GM23338 (cell line): ENCODE results near the gene TMEM141. TPM values are rescaled to one million over a fixed set of nuclear protein-coding genes. Genes with fewer than 3 reads are reported as not detected.

ENCODE experiments used
- CREB1 ChIP-seq: fragments of 250-450 bp; sonication (Bioruptor Pico); IDR thresholded peaks from 2 replicates; pipeline ENCODE4 v1.5.0; 2020; ENCODE audit warnings: low read depth, mild to moderate bottlenecking, moderate library complexity
- EZH2phosphoT487 ChIP-seq: fragments of 200-600 bp; sonication (generic); IDR thresholded peaks from one replicate; pipeline ENCODE4 v1.8.1; 2018; ENCODE audit warnings: antibody characterized with exemption; ENCODE audit not compliant: unreplicated experiment
- JUNB ChIP-seq: IDR thresholded peaks from one replicate; pipeline ENCODE4 v1.6.1; 2016; ENCODE audit warnings: antibody characterized with exemption; ENCODE audit not compliant: unreplicated experiment
- NANOG ChIP-seq: IDR thresholded peaks from 2 replicates; pipeline ENCODE4 v1.6.1; 2016; ENCODE audit warnings: antibody characterized with exemption, borderline replicate concordance
- POLR2AphosphoS5 ChIP-seq: IDR thresholded peaks from 2 replicates; pipeline ENCODE4 v1.6.1; 2016; ENCODE audit warnings: antibody characterized with exemption, low read depth
- ZNF331 ChIP-seq: fragments of 250-450 bp; sonication (Bioruptor Pico); IDR thresholded peaks from 2 replicates; pipeline ENCODE4 v1.5.0; 2020; ENCODE audit warnings: low read depth, mild to moderate bottlenecking, moderate library complexity
- polyA plus RNA-seq: library from polyadenylated mRNA; unstranded; fragments of >200 nt; fragmentation: Nextera tagmentation; extraction: Ambion mirVana; gene quantifications from 2 replicates; pipeline ENCODE4 v1.2.1, GENCODE V29; 2016
- total RNA-seq: library from RNA; depleted of rRNA; stranded (reverse); fragments of >200 nt; shearing (Covaris generic); gene quantifications from 2 replicates; pipeline ENCODE4 v1.2.3, GENCODE V29; 2014
- TF ChIP-seq, protein P1 (sequence below): fragments of 250-450 bp; sonication (Bioruptor Pico); IDR thresholded peaks from 2 replicates; pipeline ENCODE4 v1.5.0; 2020; ENCODE audit warnings: mild to moderate bottlenecking, moderate library complexity
- TF ChIP-seq, protein P2 (sequence below): IDR thresholded peaks from 2 replicates; pipeline ENCODE4 v1.6.1; 2016; ENCODE audit warnings: antibody characterized with exemption

Gene TMEM141
- total and polyA plus RNA-seq, 2 experiments from 2014 or later = 71.4 to 90.5 TPM

DNA sequence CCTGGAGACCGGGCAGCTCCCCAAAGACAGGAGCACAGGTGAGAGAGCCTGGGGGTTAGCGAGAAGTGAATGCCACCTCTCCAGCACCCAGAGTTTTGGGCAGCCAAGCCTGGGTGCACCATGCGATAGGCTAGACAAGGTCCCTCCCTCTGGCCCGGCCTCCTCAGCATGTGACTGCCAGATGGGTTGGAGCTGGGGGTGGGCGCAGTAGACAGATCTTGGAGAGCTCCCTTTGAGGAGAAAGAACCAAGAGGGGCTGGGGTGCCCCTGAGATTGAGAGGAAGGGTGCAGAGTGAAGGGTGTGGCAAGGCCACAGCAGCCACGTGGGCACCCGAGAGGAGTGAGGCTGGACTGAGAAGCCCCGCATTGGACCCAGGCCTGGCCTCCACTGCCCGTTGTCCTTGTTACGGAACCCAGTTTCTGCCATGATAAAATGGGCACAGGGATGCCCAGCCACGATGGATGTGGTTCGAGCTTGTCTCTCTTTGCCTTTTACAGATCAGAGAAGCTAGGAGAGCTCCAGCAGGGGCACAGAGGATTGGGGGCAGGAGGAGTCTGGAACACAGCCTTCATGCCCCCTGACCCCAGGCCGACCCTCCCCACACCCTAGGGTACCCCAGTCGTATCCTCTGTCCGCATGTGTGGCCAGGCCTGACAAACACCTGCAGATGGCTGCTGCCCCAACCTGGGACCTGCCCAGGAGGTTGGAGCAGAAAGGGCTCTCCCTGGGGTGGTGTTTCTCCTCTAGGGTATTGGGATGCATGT is 1.4 kb downstream of the TMEM141 start (continued):
- TF ChIP-seq, protein P1, sequence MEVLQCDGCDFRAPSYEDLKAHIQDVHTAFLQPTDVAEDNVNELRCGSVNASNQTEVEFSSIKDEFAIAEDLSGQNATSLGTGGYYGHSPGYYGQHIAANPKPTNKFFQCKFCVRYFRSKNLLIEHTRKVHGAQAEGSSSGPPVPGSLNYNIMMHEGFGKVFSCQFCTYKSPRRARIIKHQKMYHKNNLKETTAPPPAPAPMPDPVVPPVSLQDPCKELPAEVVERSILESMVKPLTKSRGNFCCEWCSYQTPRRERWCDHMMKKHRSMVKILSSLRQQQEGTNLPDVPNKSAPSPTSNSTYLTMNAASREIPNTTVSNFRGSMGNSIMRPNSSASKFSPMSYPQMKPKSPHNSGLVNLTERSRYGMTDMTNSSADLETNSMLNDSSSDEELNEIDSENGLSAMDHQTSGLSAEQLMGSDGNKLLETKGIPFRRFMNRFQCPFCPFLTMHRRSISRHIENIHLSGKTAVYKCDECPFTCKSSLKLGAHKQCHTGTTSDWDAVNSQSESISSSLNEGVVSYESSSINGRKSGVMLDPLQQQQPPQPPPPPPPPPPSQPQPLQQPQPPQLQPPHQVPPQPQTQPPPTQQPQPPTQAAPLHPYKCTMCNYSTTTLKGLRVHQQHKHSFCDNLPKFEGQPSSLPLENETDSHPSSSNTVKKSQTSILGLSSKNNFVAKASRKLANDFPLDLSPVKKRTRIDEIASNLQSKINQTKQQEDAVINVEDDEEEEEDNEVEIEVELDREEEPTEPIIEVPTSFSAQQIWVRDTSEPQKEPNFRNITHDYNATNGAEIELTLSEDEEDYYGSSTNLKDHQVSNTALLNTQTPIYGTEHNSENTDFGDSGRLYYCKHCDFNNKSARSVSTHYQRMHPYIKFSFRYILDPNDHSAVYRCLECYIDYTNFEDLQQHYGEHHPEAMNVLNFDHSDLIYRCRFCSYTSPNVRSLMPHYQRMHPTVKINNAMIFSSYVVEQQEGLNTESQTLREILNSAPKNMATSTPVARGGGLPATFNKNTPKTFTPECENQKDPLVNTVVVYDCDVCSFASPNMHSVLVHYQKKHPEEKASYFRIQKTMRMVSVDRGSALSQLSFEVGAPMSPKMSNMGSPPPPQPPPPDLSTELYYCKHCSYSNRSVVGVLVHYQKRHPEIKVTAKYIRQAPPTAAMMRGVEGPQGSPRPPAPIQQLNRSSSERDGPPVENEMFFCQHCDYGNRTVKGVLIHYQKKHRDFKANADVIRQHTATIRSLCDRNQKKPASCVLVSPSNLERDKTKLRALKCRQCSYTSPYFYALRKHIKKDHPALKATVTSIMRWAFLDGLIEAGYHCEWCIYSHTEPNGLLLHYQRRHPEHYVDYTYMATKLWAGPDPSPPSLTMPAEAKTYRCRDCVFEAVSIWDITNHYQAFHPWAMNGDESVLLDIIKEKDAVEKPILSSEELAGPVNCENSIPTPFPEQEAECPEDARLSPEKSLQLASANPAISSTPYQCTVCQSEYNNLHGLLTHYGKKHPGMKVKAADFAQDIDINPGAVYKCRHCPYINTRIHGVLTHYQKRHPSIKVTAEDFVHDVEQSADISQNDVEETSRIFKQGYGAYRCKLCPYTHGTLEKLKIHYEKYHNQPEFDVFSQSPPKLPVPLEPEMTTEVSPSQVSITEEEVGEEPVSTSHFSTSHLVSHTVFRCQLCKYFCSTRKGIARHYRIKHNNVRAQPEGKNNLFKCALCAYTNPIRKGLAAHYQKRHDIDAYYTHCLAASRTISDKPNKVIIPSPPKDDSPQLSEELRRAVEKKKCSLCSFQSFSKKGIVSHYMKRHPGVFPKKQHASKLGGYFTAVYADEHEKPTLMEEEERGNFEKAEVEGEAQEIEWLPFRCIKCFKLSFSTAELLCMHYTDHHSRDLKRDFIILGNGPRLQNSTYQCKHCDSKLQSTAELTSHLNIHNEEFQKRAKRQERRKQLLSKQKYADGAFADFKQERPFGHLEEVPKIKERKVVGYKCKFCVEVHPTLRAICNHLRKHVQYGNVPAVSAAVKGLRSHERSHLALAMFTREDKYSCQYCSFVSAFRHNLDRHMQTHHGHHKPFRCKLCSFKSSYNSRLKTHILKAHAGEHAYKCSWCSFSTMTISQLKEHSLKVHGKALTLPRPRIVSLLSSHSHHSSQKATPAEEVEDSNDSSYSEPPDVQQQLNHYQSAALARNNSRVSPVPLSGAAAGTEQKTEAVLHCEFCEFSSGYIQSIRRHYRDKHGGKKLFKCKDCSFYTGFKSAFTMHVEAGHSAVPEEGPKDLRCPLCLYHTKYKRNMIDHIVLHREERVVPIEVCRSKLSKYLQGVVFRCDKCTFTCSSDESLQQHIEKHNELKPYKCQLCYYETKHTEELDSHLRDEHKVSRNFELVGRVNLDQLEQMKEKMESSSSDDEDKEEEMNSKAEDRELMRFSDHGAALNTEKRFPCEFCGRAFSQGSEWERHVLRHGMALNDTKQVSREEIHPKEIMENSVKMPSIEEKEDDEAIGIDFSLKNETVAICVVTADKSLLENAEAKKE (CRISPR knock-in tag) = no peak
- TF ChIP-seq ZNF331 (CRISPR knock-in tag) (no peak), NANOG (no peak), JUNB (no peak), EZH2phosphoT487 (no peak), POLR2AphosphoS5 (no peak), CREB1 (no peak)
- TF ChIP-seq, protein P2, sequence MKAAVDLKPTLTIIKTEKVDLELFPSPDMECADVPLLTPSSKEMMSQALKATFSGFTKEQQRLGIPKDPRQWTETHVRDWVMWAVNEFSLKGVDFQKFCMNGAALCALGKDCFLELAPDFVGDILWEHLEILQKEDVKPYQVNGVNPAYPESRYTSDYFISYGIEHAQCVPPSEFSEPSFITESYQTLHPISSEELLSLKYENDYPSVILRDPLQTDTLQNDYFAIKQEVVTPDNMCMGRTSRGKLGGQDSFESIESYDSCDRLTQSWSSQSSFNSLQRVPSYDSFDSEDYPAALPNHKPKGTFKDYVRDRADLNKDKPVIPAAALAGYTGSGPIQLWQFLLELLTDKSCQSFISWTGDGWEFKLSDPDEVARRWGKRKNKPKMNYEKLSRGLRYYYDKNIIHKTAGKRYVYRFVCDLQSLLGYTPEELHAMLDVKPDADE = no peak
